ENCODE measurements around the gene UST.

GRCh38 chr6:148885925-148886845 lies 139.4 kb downstream of the UST start:
- TF ChIP-seq ZNF274 (IDR thresholded peaks at IDR 0.05; ENCODE audit: low read depth, low read length) (no peak), SUZ12 (IDR thresholded peaks at IDR 0.05; ENCODE audit: extremely low read depth, insufficient read depth, insufficient read length) (no peak), YY1 (IDR thresholded peaks at IDR 0.05; ENCODE audit: insufficient read depth, insufficient read length) (no peak)

Data from NT2/D1 (cell line).